ENCODE data around the gene PAM.
"Not testable (repeated sequence)": the region's sequence is repeated elsewhere in the genome, so short reads cannot be mapped to it uniquely, and the experiment has no call there.

The PAM gene

GRCh38 chr5:103073500-103073899 lies 318.4 kb downstream of the PAM start:
- H3K27me3 Mint-ChIP-seq, result not testable (repeated sequence)

GRCh38 chr5:103075442-103075841 lies 320.3 kb downstream of the PAM start:
- Mint-ChIP-seq H3K4me3 (no peak overlapping the region), H3K9me3 (peaks cover 38% of the 10 kb centered on the region), H3K4me1 (no peaks in the 10 kb centered on the region), H3K27ac (ENCODE audit: low read depth) (no peak overlapping the region), H3K36me3 (ENCODE audit: insufficient read depth) (peaks cover 3% of the 10 kb centered on the region), H3K27me3 (no peaks in the 10 kb centered on the region)
- DNase-seq (ENCODE audit: low spot score in 2 of 2) (no peak), ATAC-seq (replicated peaks; ENCODE audit: extremely low read depth, poor library complexity, severe bottlenecking) (no peak)

More at GRCh38 chr5:103073500-103073899, 318.4 kb downstream of the PAM start:
- H3K36me3 Mint-ChIP-seq (ENCODE audit: insufficient read depth); DNase-seq (ENCODE audit: low spot score in 2 of 2); ATAC-seq (replicated peaks; ENCODE audit: extremely low read depth, poor library complexity, severe bottlenecking); H3K4me3 Mint-ChIP-seq; H3K27ac Mint-ChIP-seq (ENCODE audit: low read depth); H3K4me1 Mint-ChIP-seq: not testable (repeated sequence)
- H3K9me3 Mint-ChIP-seq, result peaks cover 33% of the 10 kb centered on the region
